ENCODE results near the gene ANTXR1. TPM values are rescaled to one million over a fixed set of nuclear protein-coding genes. Genes with fewer than 3 reads are reported as not detected.

ANTXR1 gene
- total and polyA plus RNA-seq, 9 of the 15 experiments (the other 6 are each of a cell fraction or from before 2014, with no cell fraction given): 0.07 to 1.00 (median 0.54) TPM

DNA sequence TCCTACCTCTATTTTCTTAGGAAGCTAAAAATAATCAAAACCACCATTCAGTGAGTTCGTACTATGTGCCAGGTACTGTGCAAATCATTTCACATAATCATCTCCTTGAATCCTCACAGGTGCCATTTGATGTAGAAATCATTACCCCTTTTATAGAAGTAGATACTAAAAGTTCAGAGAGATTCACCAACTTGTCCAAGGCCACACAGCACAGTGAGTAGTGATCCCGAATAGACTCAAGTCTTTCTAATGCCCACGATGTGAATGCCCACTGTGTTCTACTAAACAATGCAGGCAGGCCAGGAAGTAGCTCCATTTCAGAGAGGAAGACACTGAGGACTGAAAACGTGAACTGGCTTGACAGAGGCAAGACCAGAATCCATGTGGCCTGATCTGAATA is 68.8 kb downstream of the ANTXR1 start:
- POLR2A ChIA-PET: interaction anchor here (0.5 to 1.4 kb wide), 4 partner anchors 16 to 225 kb away, joined by 3 read pairs; partner anchors contain the start of gene GKN1
- Histone ChIP-seq H3K4me2 (ENCODE audit: insufficient read depth, low read length) (no peak overlapping the region), H3K9me3 (replicated peaks; ENCODE audit: control insufficient read depth, insufficient read depth, low read depth, low read length) (no peaks in the 10 kb centered on the region), H4K20me1 (replicated peaks; ENCODE audit: control insufficient read depth, insufficient read depth, low read length) (0 out of 2 replicates have a peak, but pooled peaks cover 3% of the 10 kb centered on the region), H3K4me1 (replicated peaks in 1 of 2; ENCODE audit: control insufficient read depth in 2 of 2, insufficient read depth in 2 of 2, low read length in 2 of 2) (0 out of 5 replicates have a peak, but pooled peaks cover 0 to 10% of the 10 kb centered on the region in 2 experiments), H3K27me3 (ENCODE audit: control insufficient read depth in 2 of 2, insufficient read depth in 2 of 2, low read length in 2 of 2) (peaks cover 7 to 23% of the 10 kb centered on the region in 2 experiments; a peak in 2 of 5 replicates), H3K27ac (ENCODE audit: extremely low read depth, low read depth, low read length) (no peak overlapping the region), H2AFZ (ENCODE audit: low read depth, low read length) (no peak overlapping the region), H3K9ac (ENCODE audit: insufficient read depth in 1 of 2, low read depth in 2 of 2, low read length in 2 of 2) (no peak overlapping the region), H3K9me1 (ENCODE audit: control insufficient read depth, insufficient read depth, low read length) (no peaks in the 10 kb centered on the region), H3K36me3 (ENCODE audit: control insufficient read depth, insufficient read depth, low read length) (no peaks in the 10 kb centered on the region), H3K79me2 (ENCODE audit: control insufficient read depth, insufficient read depth, low read length) (no peaks in the 10 kb centered on the region), H3K4me3 (no peak overlapping the region)
- 0% methylated on average over 4 of the region's 4 CpGs for whole genome bisulfite sequencing (ENCODE audit: insufficient coverage, low coverage, missing lambda C conversion rate)
- BruUV-seq (replicated peaks): no TSS peak
- intact Hi-C loops (cut with micrococcal nuclease): no loop called here
- ATAC-seq (no peak), FAIRE-seq (no peak), DNase-seq (ENCODE audit: extremely low read depth in 1 of 4, low spot score in 3 of 4) (no peak)
- no peak for TF ChIP-seq COPS2 (conservative IDR thresholded peaks at IDR 0.05)
- TF ChIP-seq KDM1A (IDR thresholded peaks at IDR 0.05): no peak
- no peak for TF ChIP-seq ZNF444 (CRISPR knock-in tag; IDR thresholded peaks at IDR 0.05)
- no peak for TF ChIP-seq NFYB (IDR thresholded peaks at IDR 0.05; ENCODE audit: extremely low read depth, insufficient read length)
- no peak for TF ChIP-seq EP300 (IDR thresholded peaks at IDR 0.05; ENCODE audit: low read length)
- TF ChIP-seq, protein P1, sequence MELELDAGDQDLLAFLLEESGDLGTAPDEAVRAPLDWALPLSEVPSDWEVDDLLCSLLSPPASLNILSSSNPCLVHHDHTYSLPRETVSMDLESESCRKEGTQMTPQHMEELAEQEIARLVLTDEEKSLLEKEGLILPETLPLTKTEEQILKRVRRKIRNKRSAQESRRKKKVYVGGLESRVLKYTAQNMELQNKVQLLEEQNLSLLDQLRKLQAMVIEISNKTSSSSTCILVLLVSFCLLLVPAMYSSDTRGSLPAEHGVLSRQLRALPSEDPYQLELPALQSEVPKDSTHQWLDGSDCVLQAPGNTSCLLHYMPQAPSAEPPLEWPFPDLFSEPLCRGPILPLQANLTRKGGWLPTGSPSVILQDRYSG (tag; conservative IDR thresholded peaks at IDR 0.05; ENCODE audit: low read depth): no peak
- TF ChIP-seq, protein P2, sequence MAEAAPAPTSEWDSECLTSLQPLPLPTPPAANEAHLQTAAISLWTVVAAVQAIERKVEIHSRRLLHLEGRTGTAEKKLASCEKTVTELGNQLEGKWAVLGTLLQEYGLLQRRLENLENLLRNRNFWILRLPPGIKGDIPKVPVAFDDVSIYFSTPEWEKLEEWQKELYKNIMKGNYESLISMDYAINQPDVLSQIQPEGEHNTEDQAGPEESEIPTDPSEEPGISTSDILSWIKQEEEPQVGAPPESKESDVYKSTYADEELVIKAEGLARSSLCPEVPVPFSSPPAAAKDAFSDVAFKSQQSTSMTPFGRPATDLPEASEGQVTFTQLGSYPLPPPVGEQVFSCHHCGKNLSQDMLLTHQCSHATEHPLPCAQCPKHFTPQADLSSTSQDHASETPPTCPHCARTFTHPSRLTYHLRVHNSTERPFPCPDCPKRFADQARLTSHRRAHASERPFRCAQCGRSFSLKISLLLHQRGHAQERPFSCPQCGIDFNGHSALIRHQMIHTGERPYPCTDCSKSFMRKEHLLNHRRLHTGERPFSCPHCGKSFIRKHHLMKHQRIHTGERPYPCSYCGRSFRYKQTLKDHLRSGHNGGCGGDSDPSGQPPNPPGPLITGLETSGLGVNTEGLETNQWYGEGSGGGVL (CRISPR knock-in tag; IDR thresholded peaks at IDR 0.05): no peak
- TF ChIP-seq, protein P3, sequence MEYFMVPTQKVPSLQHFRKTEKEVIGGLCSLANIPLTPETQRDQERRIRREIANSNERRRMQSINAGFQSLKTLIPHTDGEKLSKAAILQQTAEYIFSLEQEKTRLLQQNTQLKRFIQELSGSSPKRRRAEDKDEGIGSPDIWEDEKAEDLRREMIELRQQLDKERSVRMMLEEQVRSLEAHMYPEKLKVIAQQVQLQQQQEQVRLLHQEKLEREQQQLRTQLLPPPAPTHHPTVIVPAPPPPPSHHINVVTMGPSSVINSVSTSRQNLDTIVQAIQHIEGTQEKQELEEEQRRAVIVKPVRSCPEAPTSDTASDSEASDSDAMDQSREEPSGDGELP (CRISPR knock-in tag; IDR thresholded peaks at IDR 0.05; ENCODE audit: borderline replicate concordance): no peak
- TF ChIP-seq KAT2B (IDR thresholded peaks at IDR 0.05; ENCODE audit: low read depth, low read length): no peak
- TF ChIP-seq DPF2 (IDR thresholded peaks at IDR 0.05): no peak
- TF ChIP-seq, protein P4, sequence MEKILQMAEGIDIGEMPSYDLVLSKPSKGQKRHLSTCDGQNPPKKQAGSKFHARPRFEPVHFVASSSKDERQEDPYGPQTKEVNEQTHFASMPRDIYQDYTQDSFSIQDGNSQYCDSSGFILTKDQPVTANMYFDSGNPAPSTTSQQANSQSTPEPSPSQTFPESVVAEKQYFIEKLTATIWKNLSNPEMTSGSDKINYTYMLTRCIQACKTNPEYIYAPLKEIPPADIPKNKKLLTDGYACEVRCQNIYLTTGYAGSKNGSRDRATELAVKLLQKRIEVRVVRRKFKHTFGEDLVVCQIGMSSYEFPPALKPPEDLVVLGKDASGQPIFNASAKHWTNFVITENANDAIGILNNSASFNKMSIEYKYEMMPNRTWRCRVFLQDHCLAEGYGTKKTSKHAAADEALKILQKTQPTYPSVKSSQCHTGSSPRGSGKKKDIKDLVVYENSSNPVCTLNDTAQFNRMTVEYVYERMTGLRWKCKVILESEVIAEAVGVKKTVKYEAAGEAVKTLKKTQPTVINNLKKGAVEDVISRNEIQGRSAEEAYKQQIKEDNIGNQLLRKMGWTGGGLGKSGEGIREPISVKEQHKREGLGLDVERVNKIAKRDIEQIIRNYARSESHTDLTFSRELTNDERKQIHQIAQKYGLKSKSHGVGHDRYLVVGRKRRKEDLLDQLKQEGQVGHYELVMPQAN (IDR thresholded peaks at IDR 0.05; ENCODE audit: borderline replicate concordance): no peak
- TF ChIP-seq ZNF143 (CRISPR knock-in tag; IDR thresholded peaks at IDR 0.05): no peak
- TF ChIP-seq HNRNPL (IDR thresholded peaks at IDR 0.05; ENCODE audit: low read depth, low read length): no peak
- TF ChIP-seq, protein P5, sequence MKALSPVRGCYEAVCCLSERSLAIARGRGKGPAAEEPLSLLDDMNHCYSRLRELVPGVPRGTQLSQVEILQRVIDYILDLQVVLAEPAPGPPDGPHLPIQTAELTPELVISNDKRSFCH (CRISPR knock-in tag; IDR thresholded peaks at IDR 0.05): no peak
- TF ChIP-seq, protein P5 (tag; IDR thresholded peaks at IDR 0.05): no peak
- CTCF ChIA-PET (ENCODE audit: low intra/inter-chr PET ratio): no interaction called here
- in situ Hi-C loops (cut with MboI): no loop called here
